Epidermal melanocyte (primary cell): ENCODE results near the gene PSMA7.
"Not testable (repeated sequence)": the region's sequence is repeated elsewhere in the genome, so short reads cannot be mapped to it uniquely, and the experiment has no call there.

ENCODE experiments used
- DNase-seq: peaks from one replicate; pipeline ENCODE4 v3.0.0; 2011; ENCODE audit warnings: low spot score; ENCODE audit not compliant: insufficient read length

PSMA7 gene

DNA sequence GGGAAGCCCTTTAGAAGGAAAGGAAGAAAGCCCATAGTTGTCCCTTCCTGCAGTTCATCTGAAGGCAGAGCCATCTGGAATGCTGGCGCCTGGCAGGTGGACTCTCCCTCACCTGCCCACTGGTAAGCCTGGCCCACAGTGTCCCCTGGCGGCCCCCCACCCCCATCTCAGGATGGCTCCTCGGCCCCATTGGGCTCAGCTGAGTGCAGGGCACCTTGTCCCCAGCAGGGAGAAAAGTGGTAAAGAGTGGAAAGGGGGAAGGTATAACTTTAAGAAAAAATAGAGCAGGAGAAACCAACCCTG is 13.0 kb upstream of the PSMA7 start:
- DNase-seq: no peak

DNA sequence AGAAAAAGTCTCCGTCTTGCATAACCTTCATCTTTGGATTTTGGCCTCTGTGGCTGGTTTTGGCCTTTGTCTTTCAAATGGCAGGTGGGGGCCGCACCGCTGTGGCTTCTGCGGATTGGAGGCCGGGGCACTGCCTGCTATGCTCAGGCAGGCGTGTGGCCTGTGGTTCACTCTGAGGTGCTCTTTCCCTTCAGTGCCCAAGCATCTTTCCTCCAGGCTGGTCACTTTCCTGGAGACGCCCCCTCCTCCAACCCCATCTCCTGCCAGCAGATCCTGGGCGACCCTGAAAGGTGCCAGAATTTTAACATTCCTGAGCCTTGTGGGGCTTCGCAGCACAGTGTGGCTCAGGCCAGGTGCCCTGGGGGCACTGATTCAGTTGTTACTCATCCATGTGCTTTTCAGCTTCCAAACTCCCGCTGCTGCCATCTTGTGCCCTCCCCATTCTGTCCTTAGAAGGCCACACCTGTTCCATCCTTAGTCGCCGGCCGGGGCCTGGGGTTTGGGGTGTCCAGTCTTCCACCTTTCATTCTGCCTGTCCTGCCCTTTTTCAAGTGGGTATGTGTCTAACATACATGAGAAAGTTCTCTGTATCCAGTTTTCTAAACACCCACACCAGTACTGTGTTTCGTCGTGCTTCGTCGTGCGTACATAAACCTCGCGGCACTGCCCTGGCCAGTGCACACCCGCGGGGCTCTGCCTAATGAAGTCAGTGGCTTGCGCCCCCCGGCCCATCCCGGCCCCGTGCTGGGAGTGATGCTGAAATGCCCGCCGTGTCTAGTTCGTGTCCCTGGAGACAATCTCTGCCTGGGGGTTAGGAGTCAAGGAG is 12.4 kb upstream of the PSMA7 start:
- no peak for DNase-seq

DNA sequence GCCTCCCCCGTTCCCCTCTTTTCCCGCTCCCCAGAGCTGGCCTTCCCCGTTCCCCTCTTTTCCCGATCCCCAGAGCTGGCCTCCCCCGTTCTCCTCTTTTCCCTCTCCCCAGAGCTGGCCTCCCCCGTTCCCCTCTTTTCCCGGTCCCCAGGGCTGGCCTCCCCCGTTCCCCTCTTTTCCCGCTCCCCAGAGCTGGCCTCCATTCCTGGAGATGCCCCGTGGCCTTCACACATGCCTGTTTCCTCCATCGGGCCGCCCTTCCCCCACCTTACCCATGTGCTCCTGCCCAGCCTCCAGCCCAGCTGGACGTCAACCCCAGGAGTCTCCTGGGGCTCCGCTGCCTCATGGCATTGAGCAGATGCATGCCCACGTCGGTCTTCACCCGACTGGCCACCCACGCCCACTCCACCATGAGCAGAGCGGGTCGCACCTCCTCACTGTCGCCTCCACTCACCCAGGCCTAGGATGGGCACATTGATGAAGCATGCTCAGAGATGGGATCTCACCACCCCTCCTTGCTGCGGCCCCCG is 8.7 kb upstream of the PSMA7 start:
- no peak for DNase-seq

DNA sequence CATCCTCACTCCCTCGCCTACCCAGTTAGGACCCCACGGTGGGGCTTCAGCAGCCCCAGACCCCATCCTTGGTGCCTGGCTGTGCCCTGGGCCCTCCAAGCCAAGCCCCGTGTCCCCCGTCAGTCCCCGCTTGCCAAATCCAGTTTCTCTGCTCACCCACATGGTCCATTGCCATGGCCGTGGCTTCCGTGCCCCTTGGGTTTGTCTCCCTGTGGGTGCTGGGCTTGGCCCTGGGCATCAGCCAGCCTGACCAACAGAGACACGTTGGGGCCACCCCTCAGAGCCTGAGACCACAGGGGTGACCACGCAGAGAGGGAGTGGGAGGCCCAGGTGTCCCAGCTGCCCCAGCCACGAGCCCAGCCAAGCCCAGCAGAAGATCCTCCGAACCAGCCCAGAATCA is 8.0 kb upstream of the PSMA7 start:
- no peak for DNase-seq

DNA sequence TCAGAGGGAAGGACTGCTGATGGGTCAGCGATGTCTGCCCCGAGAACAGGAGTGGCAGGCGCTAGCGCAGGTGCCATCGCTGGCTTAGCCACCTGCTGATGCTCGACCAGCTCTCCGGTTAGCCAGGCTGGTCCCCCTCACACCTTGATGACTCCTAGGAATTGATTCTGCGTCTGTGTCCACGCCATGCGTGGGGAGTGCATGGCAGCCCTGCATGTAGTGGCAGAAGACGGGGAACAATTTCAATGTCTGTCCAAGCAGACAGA is 7.0 kb upstream of the PSMA7 start:
- no peak for DNase-seq

DNA sequence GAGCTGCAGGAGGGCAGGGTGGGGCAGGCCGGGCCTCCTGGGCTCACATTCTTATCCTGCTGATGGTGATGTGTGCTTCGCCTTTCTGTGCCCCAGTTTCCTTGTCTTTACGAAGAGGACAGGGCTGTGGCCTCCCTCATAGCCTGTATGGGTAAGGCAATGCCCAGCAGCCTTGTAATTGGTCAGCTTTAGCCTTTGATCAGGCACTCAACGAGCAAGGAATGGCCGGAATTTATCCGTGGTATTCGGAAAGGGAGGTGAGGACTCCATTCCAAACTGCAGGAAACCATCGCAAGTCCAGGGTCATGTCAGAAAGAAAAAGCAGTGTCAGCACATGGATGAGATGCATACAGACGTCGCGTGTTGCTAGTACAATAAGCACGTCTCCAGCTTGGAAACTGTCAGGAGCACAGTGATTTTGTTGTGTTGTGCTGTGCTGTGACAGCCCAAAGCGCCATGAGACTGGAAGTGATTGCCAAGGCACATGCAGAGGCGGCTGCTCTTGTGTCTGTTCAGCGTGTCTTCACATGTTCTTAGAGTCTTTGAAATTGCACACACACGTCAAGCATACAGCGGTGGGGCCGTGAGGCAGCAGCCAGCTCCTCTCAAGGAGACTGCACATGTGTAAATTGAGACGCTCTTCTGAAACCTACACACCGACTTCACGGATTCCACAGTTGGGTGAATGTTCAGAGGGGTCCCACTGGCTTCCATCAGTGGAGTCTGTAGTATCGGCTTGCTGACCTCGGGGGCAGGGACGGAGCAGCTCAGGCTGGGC is 6.5 kb upstream of the PSMA7 start:
- DNase-seq: no peak

DNA sequence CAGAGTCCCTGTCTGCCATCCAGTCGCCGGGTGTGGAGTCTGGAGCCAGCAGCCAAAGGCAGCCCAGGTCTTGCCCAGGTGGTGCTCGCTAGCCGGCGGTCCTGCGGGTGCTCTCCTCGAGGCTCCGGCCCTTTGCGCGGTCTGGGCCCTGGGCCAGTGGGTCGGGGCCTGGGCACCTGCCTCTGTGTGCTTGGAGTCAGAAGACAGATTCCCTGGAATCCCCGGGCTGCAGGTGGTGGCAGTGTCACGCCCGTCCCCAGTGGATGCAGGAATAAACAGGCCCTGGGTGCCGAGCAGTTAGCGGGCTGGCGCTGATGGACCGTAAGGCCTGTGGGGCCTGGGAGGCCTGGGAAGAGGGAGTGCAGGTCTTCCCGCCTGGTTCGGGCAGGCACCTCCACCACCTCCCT is 5.7 kb upstream of the PSMA7 start:
- DNase-seq: no peak

DNA sequence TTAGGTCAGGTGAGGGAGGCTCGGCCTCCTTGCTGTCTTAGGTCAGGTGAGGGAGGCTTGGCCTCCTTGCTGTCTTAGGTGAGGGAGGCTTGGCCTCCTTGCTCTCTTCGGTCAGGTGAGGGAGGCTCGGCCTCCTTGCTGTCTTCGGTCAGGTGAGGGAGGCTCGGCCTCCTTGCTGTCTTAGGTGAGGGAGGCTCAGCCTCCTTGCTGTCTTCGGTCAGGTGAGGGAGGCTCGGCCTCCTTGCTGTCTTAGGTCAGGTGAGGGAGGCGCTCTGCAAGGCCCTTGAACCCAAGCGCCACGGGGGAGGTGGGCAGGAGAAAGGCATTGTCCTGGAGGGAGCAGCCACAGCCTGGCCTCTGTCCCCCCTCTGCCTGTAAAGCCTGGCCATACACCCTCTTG is 5.2 kb upstream of the PSMA7 start:
- not testable (repeated sequence) for DNase-seq

DNA sequence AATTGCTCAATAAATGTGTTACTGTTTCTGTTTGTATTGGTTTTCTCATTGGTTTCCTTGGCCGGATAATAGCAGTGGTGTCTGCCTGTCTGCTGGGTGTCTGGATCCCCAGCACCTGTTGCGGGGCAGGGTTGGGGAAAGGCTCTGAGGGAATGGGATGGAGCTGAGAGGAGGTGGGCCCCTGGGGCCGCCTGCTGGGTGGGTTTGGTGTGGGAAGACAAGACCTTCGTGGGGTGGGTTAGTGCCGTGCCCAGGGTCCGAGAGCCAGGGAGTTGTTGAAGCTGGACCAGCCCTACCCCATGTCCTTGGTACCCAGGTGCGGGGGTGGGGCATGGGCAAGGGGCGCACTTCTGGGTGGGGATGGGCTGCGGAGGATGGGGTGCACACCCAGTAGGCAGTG is 4.3 kb upstream of the PSMA7 start:
- no peak for DNase-seq

DNA sequence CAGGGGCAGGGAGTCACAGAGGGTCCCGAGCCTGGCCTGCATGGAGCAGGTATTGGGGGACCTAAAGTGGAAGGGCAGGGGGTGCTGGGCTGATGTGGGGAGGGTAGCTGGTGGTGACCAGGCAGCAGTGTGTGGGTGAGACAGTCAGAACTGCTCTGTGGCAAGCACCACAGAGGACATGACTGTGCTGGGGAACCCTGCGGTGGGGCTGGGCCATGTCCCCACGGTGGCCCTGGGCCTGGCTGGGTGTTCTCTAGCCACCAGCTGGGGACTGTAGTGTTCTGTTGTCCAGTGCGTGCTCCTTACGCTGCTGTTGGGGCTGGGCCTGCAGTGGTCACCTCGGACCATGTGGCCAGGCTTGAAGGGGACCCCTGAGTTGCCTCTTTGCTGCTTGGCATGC is 3.9 kb upstream of the PSMA7 start:
- DNase-seq: no peak

DNA sequence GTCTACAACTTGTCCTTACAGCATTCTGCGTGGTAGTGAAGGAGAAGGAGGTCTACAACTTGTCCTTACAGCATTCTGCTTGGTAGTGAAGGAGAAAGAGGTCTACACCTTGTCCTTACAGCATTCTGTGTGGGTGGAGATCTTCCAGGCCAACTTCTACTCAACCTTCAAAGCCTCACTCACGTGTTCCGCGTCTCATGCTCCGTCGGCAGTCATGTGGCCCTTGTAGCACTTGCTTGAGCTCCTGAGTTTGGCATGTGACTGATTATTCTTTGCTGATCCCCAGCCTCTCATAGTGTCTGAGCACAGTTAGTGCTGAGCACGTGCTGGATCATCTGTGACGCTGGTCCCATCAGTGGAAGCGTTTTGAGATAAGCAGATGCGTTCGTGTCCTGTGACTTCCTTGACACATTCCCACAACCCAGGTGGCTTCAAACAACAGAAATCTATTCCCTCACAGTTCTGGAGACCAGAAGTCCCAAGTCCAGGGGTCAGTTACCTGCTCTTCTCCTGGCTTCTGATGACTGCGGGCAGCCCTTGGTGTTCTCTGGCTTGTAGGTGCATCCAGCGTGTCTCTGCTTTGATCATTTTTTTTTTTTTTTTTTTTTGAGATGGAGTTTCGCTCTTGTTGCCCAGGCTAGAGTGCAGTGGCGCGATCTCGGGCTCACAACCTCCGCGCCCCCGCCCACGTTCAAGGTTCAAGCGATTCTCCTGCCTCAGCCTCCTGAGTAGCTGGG is 3.0 kb upstream of the PSMA7 start:
- no peak for DNase-seq

DNA sequence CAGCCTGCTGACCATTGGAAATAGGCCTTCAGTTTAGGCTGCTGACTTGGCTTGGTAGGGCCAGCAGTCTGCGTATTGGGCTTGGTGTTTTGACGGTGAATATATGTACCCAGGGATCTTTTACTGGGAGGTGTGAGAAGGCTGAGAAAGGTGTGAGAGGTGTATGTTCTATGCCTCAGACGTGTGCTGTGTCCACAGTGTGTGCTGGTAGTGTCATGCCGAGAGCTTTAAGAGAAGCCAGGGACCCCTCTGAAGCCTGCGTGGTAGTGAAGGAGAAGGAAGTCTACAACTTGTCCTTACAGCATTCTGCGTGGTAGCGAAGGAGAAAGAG is 2.5 kb upstream of the PSMA7 start:
- DNase-seq: no peak

DNA sequence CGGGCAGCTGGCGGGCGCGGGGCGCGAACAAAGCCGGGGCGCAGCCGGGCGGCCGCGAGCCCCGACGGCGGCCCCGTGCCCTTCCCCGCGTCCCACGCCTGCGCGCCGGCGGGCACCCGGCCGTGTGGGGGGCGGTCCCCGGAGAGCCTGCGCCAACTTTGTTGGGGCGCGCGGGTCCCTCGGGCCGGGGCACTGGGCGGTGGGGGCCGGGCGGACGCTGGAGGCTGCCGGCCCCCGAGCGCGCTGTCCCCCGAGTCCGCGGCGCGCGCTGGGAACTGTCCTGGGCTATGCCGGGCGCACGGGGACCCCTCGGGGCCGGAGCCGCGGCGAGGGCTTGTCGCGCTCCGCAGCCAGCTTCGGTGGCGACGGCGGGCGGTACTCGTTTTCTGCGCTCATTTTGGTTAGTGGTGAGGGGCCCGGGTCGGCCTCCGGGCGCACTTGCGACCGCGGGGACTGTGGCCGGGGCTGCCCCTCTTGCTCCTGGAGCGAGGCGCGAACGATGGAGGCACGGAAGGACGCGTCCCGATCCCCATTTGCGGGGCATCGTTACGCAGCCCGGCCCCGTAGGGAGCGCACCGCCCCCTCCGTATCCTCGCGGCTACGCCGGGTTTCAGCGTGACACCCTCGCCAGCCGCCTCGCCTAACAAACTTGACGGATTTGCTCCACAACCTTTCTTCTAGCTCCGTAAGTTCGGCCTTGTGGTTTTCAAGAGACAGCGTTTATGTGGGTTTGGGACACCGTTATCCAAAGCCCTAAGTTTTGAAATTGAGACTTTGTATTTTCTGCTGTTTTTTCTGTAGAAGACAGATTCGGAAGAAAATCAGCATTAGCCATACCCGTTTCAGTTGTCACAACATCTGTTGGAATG is 997 bp upstream of the PSMA7 start:
- DNase-seq: peak; percentile 85

DNA sequence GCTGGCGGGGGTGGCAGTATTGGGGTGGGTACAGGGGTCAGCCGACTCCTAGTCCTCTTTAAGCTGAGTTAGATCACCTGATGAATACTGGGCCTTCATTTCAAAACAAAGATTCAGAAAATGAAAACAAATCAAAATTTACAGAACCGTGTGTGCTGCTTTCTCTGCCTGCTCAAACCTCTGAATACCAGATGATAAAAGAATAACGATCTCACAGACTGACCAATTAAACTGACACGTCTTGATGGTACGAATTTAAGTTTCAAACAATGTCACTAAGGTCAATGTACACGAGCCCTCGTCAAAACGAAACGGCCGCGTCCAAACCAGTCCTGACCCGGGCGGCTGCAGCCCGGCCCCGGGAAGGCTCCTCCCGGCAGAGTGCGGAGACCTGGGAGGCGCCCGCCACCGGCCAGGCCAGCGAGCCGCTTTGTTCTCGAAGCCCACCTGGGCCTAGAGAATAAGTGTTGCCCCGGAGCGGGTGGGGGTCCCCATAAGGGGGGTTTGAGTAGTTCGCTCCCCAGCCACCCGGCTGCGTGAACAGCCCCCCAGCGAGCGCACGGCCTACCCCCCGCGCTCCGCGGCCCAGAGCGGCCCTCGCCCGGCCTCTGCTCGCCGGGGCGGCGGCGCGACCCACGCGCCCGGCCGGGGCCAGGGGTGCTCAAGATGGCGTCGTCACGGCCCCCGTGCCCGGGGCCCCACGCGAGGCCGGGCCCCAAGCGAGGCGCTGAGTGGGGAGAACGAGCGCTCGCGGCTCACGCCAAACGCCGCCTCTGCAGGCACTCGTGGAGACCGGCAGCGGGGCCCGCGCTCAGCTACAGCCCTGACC is 728 bp downstream of the PSMA7 start:
- DNase-seq: no peak

DNA sequence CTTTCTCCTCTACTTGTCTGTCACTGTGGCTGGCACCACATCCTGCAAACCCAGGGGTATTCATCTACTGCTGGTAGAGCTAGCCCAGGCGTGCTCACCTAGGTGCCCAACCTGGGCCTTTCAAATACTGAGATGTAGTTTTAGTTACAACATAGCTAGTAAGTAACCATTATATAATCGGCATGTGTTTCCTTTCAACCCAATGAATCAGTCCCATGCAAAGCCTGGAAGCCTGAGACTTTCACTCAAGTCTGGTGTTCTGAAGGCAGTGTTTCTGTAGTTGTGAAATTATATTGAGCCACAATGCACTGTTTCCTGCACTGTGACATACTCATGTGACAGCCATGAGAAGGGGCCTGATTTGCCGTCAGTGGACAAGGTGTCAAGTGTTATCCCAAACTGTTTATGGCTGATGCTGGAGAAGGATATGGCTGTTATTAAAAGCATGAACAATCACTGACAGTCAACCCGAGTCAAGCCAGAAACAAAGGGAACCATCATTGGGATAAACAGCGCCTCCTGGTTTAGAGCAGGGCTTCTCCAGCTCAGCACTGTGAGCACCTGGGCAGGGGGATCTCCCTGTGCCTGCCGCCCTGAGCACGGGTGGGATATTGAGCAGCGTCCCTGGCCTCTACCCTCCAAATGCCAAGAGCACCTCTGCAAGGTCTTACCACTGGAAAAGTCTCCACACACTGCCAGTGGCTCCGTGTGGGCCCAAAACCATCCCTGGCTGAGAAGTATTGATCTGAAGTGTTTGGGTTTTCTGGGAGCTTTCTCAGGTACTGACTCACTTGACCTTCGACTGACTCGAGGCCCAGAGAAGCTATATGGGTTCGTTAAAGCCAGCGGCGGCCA is 1.6 kb downstream of the PSMA7 start:
- no peak for DNase-seq

DNA sequence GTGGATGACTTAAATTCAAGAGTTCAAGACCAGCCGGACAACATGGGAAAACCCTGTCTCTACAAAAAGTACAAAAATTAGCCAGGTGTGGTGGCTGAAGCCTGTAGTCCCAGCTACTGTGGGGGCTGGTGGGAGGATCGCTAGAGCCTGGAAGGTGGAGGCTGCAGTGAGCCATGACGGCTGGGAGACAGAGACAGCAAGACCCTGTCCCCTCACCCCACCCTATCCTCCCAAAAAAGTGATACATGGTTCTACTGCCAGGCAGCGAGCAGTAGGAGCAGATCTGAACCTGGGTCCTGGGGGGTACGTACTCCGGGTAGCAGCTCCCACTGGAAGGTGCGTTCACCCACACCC is 2.2 kb downstream of the PSMA7 start:
- no peak for DNase-seq

DNA sequence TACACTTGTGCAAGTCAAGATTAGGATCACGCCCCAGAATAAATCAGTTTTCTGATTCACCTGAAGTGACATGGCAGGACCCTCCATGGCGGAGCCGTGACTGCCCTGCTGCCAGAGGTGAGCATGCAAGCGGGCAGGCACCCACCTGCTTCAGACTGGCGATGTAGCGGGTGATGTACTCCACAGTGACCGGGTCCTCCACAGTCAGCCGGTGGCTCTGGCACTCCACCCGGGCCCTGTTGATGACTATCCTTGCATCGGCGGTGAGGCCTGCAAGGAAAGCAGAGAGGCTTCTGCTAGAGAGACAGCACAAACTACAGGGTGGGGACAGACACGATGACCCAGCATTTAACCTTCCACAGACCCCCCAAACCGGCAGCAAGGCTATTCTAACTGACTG is 3.6 kb downstream of the PSMA7 start:
- DNase-seq: no peak

DNA sequence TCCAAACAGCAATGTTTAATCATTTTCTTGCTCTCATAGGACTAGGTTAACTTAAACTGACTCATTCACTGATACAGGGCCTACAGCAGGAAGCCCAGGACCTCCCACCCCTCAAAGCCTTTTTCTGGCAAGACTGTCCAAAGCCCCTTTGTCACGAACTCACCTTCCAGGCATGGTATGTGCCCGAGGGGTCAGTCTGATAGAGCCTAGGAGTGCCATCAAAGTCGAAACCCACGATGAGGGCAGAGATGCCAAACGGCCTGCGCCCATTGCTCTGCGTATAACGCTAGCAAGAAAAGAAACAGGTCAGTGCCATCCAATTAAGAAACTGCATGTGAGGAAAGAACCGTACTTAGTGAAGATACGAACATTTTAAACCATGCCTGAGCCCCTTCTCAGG is 4.3 kb downstream of the PSMA7 start:
- DNase-seq: no peak

DNA sequence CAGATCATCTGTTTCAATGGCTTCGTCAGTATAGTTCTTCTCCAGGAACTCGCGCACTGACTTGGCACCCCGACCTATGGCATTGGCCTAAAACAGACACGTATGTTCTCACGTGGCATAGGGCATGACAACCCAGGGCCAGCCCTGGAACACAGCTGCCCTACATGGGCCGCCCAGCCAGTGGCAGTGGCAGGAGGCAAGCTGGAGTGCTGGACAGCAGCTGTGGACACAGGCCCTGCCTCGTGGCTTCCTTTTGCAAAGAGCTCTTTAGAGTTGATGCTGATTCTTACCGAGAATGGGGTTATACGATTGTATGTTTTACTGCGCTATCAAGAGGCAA is 5.0 kb downstream of the PSMA7 start:
- no peak for DNase-seq
